Measurements from ENCODE around the gene CALN1. TPM values are rescaled to one million over a fixed set of nuclear protein-coding genes. Genes with fewer than 3 reads are reported as not detected.

The CALN1 gene
- polyA plus RNA-seq, 3 donors, result under 0.01 TPM; not detected in 2

DNA sequence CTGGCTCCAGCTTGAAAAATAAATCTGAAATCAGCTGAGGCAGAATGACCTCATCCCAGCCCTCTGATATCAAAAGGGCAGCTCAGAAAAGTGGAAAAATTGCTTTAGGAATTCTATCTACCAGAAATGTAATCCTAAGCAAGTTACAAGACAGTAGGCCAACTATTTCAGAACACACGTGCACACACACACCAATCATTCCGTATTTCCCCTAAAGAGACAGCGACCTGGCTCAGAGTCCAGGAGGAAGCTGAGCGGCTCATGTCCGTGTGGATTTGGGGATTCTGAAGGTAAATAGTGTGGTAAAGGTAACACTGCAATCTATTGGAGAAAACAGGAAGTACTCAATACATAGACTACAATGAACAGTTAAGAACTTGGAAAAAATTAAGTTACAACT lies 288.2 kb downstream of the CALN1 start:
- no peak for DNase-seq
- H3K9me3 ChIP-seq (replicated peaks in 1 of 2; ENCODE audit: control insufficient read depth in 1 of 2, insufficient read depth in 1 of 2, low read length in 2 of 2), result no peaks in the 10 kb centered on the region
- no peak overlapping the region for H3K27ac ChIP-seq (ENCODE audit: low read depth in 1 of 2, low read length in 2 of 2)
- H3K27me3 ChIP-seq (ENCODE audit: control insufficient read depth in 2 of 2, insufficient read depth in 2 of 2, low read length in 2 of 2), result no peaks in the 10 kb centered on the region
- no peak overlapping the region for H2AFZ ChIP-seq (ENCODE audit: insufficient read depth, low read depth, low read length, poor library complexity, severe bottlenecking)
- H3K4me1 ChIP-seq (ENCODE audit: control insufficient read depth in 1 of 2, insufficient read depth in 2 of 2, low read length in 2 of 2), result no peaks in the 10 kb centered on the region
- intact Hi-C loops (cut with micrococcal nuclease), result no loop called here
- Mint-ChIP-seq H3K4me3 (no peak overlapping the region), H3K36me3 (no peaks in the 10 kb centered on the region), H3K27me3 (ENCODE audit: low read depth in 3 of 3) (peaks cover 0 to 4% (median 1%) of the 10 kb centered on the region in 3 donors), H3K27ac (no peak overlapping the region), H3K4me1 (no peaks in the 10 kb centered on the region), H3K9me3 (peaks cover 4 to 13% (median 5%) of the 10 kb centered on the region in 7 donors)
- no CpG with 5 or more reads among the region's 5 CpGs for WGBS (ENCODE audit: insufficient coverage)
- no peak overlapping the region for H3K4me2 ChIP-seq (replicated peaks; ENCODE audit: extremely low read depth, low read length, poor library complexity, severe bottlenecking)
- H4K20me1 ChIP-seq (ENCODE audit: insufficient read depth, low read length), result no peaks in the 10 kb centered on the region
- H3K9ac ChIP-seq (ENCODE audit: insufficient read depth, low read length, poor library complexity, severe bottlenecking), result no peak overlapping the region
- no peaks in the 10 kb centered on the region for H3K79me2 ChIP-seq (ENCODE audit: insufficient read depth, low read length)
- no peaks in the 10 kb centered on the region for H3K36me3 ChIP-seq (replicated peaks in 1 of 2; ENCODE audit: control insufficient read depth in 1 of 2, insufficient read depth in 2 of 2, low read length in 2 of 2)
- H3K4me3 ChIP-seq (replicated peaks in 1 of 3; ENCODE audit: low read depth in 2 of 3, low read length in 3 of 3), result no peak overlapping the region
- TF ChIP-seq, protein P1, sequence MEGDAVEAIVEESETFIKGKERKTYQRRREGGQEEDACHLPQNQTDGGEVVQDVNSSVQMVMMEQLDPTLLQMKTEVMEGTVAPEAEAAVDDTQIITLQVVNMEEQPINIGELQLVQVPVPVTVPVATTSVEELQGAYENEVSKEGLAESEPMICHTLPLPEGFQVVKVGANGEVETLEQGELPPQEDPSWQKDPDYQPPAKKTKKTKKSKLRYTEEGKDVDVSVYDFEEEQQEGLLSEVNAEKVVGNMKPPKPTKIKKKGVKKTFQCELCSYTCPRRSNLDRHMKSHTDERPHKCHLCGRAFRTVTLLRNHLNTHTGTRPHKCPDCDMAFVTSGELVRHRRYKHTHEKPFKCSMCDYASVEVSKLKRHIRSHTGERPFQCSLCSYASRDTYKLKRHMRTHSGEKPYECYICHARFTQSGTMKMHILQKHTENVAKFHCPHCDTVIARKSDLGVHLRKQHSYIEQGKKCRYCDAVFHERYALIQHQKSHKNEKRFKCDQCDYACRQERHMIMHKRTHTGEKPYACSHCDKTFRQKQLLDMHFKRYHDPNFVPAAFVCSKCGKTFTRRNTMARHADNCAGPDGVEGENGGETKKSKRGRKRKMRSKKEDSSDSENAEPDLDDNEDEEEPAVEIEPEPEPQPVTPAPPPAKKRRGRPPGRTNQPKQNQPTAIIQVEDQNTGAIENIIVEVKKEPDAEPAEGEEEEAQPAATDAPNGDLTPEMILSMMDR (IDR thresholded peaks at IDR 0.05), result no peak

DNA sequence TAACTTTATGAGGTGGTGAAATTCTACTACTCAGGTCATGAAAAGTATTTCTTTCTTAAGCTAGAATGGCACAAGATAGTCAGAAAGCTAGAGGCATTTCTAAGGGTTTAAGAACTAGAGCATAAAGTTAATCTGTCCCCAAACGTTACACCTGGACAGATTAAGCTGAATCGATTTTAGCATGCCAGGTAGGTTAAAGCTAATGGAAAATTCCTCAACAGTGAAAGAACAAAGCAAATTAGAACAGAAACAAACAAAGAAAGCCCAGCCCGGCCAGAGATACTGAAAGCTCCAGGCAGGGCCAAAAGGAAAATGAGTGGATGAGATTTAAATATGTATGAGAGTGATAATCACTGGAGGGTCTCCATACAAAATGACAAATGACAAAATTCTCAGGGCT lies 293.8 kb downstream of the CALN1 start:
- peaks cover 0 to 11% (median 5%) of the 10 kb centered on the region in 7 donors for H3K9me3 Mint-ChIP-seq
- peaks cover 0 to 1% (median 0%) of the 10 kb centered on the region in 3 donors for H3K27me3 Mint-ChIP-seq (ENCODE audit: low read depth in 3 of 3)
- no CpG with 5 or more reads among the region's 3 CpGs for WGBS (ENCODE audit: insufficient coverage)
- no peaks in the 10 kb centered on the region for H3K4me1 ChIP-seq (ENCODE audit: control insufficient read depth in 1 of 2, insufficient read depth in 2 of 2, low read length in 2 of 2)
- H3K4me3 Mint-ChIP-seq, result no peak overlapping the region
- H3K4me2 ChIP-seq (replicated peaks; ENCODE audit: extremely low read depth, low read length, poor library complexity, severe bottlenecking), result no peak overlapping the region
- H3K36me3 Mint-ChIP-seq, result no peaks in the 10 kb centered on the region
- H3K4me1 Mint-ChIP-seq, result no peaks in the 10 kb centered on the region
- TF ChIP-seq, protein P1 (IDR thresholded peaks at IDR 0.05), result no peak
- no peak overlapping the region for H3K4me3 ChIP-seq (replicated peaks in 1 of 3; ENCODE audit: low read depth in 2 of 3, low read length in 3 of 3)
- intact Hi-C loops (cut with micrococcal nuclease), result no loop called here
- no peaks in the 10 kb centered on the region for H3K27me3 ChIP-seq (ENCODE audit: control insufficient read depth in 2 of 2, insufficient read depth in 2 of 2, low read length in 2 of 2)
- no peaks in the 10 kb centered on the region for H3K79me2 ChIP-seq (ENCODE audit: insufficient read depth, low read length)
- H3K27ac Mint-ChIP-seq, result no peak overlapping the region
- H3K9ac ChIP-seq (ENCODE audit: insufficient read depth, low read length, poor library complexity, severe bottlenecking), result no peak overlapping the region
- no peak overlapping the region for H3K27ac ChIP-seq (ENCODE audit: low read depth in 1 of 2, low read length in 2 of 2)
- no peak overlapping the region for H2AFZ ChIP-seq (ENCODE audit: insufficient read depth, low read depth, low read length, poor library complexity, severe bottlenecking)
- no peaks in the 10 kb centered on the region for H3K36me3 ChIP-seq (replicated peaks in 1 of 2; ENCODE audit: control insufficient read depth in 1 of 2, insufficient read depth in 2 of 2, low read length in 2 of 2)
- no peaks in the 10 kb centered on the region for H4K20me1 ChIP-seq (ENCODE audit: insufficient read depth, low read length)
- no peak for DNase-seq
- no peaks in the 10 kb centered on the region for H3K9me3 ChIP-seq (replicated peaks in 1 of 2; ENCODE audit: control insufficient read depth in 1 of 2, insufficient read depth in 1 of 2, low read length in 2 of 2)

Measured in CD14-positive monocyte (primary cell).